Measurements from ENCODE around the gene ISG15. TPM values are rescaled to one million over a fixed set of nuclear protein-coding genes. Genes with fewer than 3 reads are reported as not detected.
"Not testable (repeated sequence)": the region's sequence is repeated elsewhere in the genome, so short reads cannot be mapped to it uniquely, and the experiment has no call there.

The ISG15 gene
- total RNA-seq, 1 donor from 2014 or later, result 22.3 TPM

- H3K4me3 Mint-ChIP-seq, result no peak overlapping the region
- no peaks in the 10 kb centered on the region for H3K36me3 Mint-ChIP-seq (ENCODE audit: low read depth)
- no peak overlapping the region for H3K27ac Mint-ChIP-seq (ENCODE audit: unreplicated experiment)
- H3K27me3 Mint-ChIP-seq (ENCODE audit: low read depth), result no peaks in the 10 kb centered on the region
- no peak for DNase-seq (ENCODE audit: low read depth, low spot score)
- peaks cover 15% of the 10 kb centered on the region for H3K4me1 Mint-ChIP-seq
- no peak for TF ChIP-seq CTCF (conservative IDR thresholded peaks at IDR 0.05)
- no peaks in the 10 kb centered on the region for H3K9me3 Mint-ChIP-seq
These were observed 13.5 kb downstream of the ISG15 start for GRCh38 chr1:1026599-1027413.

GRCh38 chr1:1027791-1028190 is 14.5 kb downstream of the ISG15 start:
- no peak for DNase-seq (ENCODE audit: low read depth, low spot score)
- H3K4me1 Mint-ChIP-seq, result peaks cover 15% of the 10 kb centered on the region
- H3K4me3 Mint-ChIP-seq, result no peak overlapping the region
- H3K27me3 Mint-ChIP-seq (ENCODE audit: low read depth), result no peaks in the 10 kb centered on the region
- H3K27ac Mint-ChIP-seq (ENCODE audit: unreplicated experiment), result no peak overlapping the region
- TF ChIP-seq CTCF (conservative IDR thresholded peaks at IDR 0.05), result no peak
- no peaks in the 10 kb centered on the region for H3K36me3 Mint-ChIP-seq (ENCODE audit: low read depth)
- H3K9me3 Mint-ChIP-seq, result no peaks in the 10 kb centered on the region

GRCh38 chr1:1030867-1031658 is 17.8 kb downstream of the ISG15 start:
- not testable (repeated sequence) for H3K27me3 Mint-ChIP-seq (ENCODE audit: low read depth); H3K36me3 Mint-ChIP-seq (ENCODE audit: low read depth); H3K4me3 Mint-ChIP-seq; H3K27ac Mint-ChIP-seq (ENCODE audit: unreplicated experiment); DNase-seq (ENCODE audit: low read depth, low spot score); H3K9me3 Mint-ChIP-seq
- H3K4me1 Mint-ChIP-seq, result peaks cover 11% of the 10 kb centered on the region

- Mint-ChIP-seq H3K27ac (ENCODE audit: unreplicated experiment) (peak overlapping the region; percentile 86), H3K36me3 (ENCODE audit: low read depth) (no peaks in the 10 kb centered on the region), H3K9me3 (no peaks in the 10 kb centered on the region), H3K27me3 (ENCODE audit: low read depth) (peaks cover 4% of the 10 kb centered on the region), H3K4me3 (peak overlapping the region; percentile 77), H3K4me1 (peaks cover 11% of the 10 kb centered on the region)
- TF ChIP-seq CTCF (conservative IDR thresholded peaks at IDR 0.05), result no peak
- no peak for DNase-seq (ENCODE audit: low read depth, low spot score)
These were observed 18.4 kb downstream of the ISG15 start for GRCh38 chr1:1031659-1032235.

- no peak for TF ChIP-seq CTCF (conservative IDR thresholded peaks at IDR 0.05)
- Mint-ChIP-seq H3K9me3 (no peaks in the 10 kb centered on the region), H3K4me1 (peaks cover 11% of the 10 kb centered on the region), H3K36me3 (ENCODE audit: low read depth) (no peaks in the 10 kb centered on the region), H3K4me3 (peak overlapping the region; percentile 77), H3K27me3 (ENCODE audit: low read depth) (peaks cover 4% of the 10 kb centered on the region), H3K27ac (ENCODE audit: unreplicated experiment) (peak overlapping the region; percentile 86)
- peak; percentile 38 for DNase-seq (ENCODE audit: low read depth, low spot score)
These were observed 19.1 kb downstream of the ISG15 start for GRCh38 chr1:1032424-1032823.

All from neural crest cell (in vitro differentiated cells).